SW 1271 (cell line): Measurements from ENCODE around the gene ROR2.

Source experiments
- DNase-seq, 2 experiments: peaks; one replicate each; lab custom pipeline; 2025; lab: John Stamatoyannopoulos, UW

The ROR2 gene

GRCh38 chr9:91900055-91900796 is 49.8 kb downstream of the ROR2 start:
- no peak for DNase-seq

- DNase-seq, result no peak
Measured at GRCh38 chr9:91899594-91899993, 50.4 kb downstream of the ROR2 start.

GRCh38 chr9:91899219-91899563 is 50.8 kb downstream of the ROR2 start:
- DNase-seq, result no peak

- no peak for DNase-seq
Measured at GRCh38 chr9:91898451-91899218, 51.4 kb downstream of the ROR2 start.

- DNase-seq, result no peak
Measured at GRCh38 chr9:91897201-91897600, 52.8 kb downstream of the ROR2 start.

- no peak for DNase-seq
Measured at GRCh38 chr9:91896513-91897121, 53.4 kb downstream of the ROR2 start.

GRCh38 chr9:91896097-91896496 is 53.9 kb downstream of the ROR2 start:
- no peak for DNase-seq

GRCh38 chr9:91894536-91894935 is 55.5 kb downstream of the ROR2 start:
- no peak for DNase-seq

GRCh38 chr9:91894023-91894422 is 56.0 kb downstream of the ROR2 start:
- no peak for DNase-seq

- no peak for DNase-seq
Measured at GRCh38 chr9:91891915-91892314, 58.1 kb downstream of the ROR2 start.

- no peak for DNase-seq
Measured at GRCh38 chr9:91890662-91891061, 59.4 kb downstream of the ROR2 start.

GRCh38 chr9:91889161-91889911 is 60.7 kb downstream of the ROR2 start:
- no peak for DNase-seq

GRCh38 chr9:91886414-91887076 is 63.5 kb downstream of the ROR2 start:
- no peak for DNase-seq

- no peak for DNase-seq
Measured at GRCh38 chr9:91885746-91886413, 64.1 kb downstream of the ROR2 start.

GRCh38 chr9:91884696-91885687 is 65.0 kb downstream of the ROR2 start:
- no peak for DNase-seq

GRCh38 chr9:91884153-91884552 is 65.9 kb downstream of the ROR2 start:
- no peak for DNase-seq

GRCh38 chr9:91883503-91883902 is 66.5 kb downstream of the ROR2 start:
- DNase-seq, result no peak

- no peak for DNase-seq
Measured at GRCh38 chr9:91882627-91883026, 67.4 kb downstream of the ROR2 start.

GRCh38 chr9:91880378-91880972 is 69.6 kb downstream of the ROR2 start:
- no peak for DNase-seq

- DNase-seq, result no peak
Measured at GRCh38 chr9:91879231-91879630, 70.8 kb downstream of the ROR2 start.
